ENCODE data around the gene GZF1.
"Not testable (repeated sequence)": the region's sequence is repeated elsewhere in the genome, so short reads cannot be mapped to it uniquely, and the experiment has no call there.

Gene GZF1

DNA sequence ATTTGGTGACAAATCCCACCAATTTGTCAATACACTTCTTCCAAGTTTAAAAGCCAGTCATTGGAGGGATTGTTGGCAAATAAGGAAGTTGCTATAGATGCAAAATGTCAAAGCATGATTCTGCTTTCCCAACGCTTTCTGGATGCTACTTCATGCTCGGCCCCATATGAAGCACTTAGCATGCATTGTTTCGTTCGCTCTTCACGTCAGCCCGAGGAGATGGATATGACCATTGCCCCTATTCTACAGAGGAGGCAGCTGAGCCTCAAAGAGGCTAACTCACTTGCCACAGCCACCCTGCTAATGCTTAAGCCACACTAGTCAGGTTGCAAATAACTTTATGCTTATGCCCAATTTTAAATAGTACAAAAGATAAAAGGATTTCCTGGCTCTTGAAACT is 14.2 kb upstream of the GZF1 start:
- no peak for DNase-seq

- not testable (repeated sequence) for DNase-seq
Measured at GRCh38 chr20:23348510-23348909, 13.5 kb upstream of the GZF1 start.

DNA sequence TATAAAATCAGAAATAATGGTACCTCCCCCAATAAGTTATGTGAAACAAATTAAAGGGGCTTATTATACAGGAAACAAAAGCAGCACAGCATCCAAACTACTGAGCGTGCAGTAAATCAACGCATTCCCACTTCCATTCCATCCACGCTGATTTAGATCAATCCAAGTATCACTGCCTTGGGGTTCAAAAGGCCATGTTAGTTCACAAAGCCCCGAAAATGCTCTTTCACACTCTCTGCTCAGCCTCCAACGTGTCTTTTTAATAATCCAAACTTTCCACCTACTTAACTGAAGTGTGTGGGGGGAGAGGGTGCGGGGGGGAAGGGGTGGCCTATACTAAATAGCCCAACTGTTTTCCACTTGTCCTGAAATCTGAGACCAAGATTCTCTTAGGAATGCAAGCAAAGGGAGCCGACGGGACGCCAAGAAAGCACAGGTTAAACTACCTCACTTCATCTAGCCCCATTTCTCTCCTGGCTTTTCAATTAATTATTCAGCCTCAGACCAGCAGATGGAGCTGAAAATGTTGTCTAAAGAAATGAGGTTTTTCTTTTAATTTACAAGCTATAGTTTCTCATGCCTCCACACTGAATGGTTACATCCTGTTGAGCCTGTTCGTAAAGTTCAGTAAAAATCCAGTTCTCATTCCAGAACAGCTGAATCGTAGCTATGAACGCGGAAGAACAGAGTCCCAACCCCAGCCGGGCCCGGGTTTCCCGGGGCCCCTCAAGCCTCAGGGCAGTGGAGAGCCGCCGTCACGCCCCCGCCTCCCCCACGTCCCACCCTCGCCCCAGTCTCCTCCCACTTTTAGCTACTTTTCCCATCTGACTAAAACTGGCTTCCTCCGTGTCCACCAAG is 12.4 kb upstream of the GZF1 start:
- DNase-seq = peak; percentile 88

DNA sequence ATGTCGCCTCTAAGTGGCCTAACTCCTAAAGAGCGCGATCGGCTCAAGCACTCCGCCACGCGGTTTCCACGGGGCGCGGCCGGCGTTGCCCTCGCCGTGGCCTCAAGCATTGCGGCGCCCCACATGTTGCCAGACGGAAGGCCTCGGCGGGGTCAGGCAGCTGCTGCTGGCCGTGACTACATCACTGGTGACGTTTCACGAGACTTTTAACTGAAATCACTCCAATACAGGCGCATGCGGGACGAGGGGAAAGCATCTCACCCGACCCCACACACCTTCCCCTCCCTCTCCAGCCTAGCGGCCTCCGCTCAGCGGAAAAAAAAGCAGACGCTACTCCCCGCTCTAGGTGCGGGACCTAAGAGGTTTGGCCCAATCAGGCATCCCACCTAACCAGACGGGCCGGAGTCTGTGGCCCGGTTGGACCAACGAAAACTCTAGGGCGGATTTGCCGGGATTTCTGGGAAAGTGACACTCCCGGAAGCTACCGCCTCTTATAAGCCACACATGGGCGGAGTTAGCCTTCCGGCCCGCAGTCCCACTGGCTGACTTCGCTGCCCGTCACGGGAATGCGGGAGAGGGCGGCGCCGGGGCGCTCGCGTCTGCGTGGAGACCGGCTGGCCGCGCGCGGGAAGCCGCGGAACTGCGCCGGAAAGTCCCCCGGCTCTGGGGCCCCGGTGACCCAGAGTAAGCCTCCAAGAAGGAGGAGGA is 11.6 kb upstream of the GZF1 start, which contains the start of gene NXT1:
Gene NXT1, plus strand, starts transcription at position 596 of the 708 bp plus-strand sequence. CDS start 3,251 bp downstream, outside the sequence.
- DNase-seq = peak; percentile 98

DNA sequence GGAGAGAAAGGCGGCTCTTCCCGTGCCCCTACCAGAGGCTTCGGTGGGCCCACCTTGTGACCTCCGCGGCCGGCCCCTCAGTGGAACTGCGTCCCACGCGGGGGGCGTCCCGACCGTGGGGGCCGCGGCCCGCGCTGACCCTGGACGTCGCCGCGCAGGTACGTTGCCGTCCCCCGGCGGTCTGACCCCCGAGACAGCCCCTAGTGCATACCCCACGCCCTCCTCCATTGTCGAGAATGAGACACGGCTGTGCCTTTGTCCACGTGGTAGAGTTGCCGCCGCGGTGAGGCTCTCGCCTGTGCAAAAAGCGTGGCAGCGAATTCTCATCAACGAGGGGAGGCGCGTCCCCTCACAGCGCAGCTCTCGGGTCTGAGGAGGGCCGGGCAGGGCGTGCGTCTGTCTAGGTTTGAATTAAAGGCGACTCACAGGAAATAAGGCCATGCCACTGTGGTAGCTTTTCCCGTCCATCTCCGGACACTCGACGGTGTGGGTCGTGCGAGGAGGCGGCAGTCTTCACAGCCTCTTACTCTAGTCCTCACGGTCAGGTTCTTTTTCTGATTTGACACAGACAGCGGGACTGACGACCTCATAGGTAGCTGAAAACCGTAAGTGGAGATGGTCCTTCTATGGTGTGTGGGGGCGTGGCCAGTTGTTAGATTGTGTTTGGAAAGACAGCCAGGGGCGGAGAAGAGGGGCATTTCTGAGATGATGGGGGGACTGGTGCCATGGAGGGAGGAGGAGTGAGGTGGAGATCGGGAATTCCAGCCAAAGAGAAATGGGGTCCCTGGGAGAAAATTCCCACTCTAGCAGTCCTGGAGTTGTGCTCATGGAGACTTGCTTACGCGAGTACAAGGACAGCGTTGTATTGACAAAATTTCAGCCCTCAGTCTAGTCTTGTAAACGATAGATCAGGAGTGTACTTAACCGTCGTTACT is 10.8 kb upstream of the GZF1 start:
- peak; percentile 82 for DNase-seq

DNA sequence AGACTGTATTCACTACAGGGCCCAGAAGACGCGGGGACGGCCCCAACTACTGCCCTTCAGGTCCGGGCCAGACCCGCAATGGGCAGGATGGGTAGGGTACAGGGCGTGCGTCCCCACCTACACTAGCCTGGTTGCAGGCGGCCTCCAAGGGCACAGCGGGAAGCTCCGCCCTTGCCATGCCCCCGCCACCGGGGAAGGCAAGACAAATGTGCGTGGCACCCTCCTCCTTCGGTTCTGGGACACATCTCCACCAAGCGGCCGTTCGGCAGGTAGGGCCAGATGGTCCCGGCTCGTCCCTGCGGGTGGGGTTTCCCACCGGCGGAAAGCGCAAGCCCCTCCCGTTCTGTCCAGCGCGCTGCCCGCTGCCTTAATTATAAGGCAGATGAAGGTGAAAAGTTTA is 5.8 kb upstream of the GZF1 start:
- no peak for DNase-seq

GRCh38 chr20:23357767-23358562 is 4.0 kb upstream of the GZF1 start:
- peak; percentile 100 for DNase-seq

GRCh38 chr20:23358563-23358906 is 3.4 kb upstream of the GZF1 start:
- no peak for DNase-seq

DNA sequence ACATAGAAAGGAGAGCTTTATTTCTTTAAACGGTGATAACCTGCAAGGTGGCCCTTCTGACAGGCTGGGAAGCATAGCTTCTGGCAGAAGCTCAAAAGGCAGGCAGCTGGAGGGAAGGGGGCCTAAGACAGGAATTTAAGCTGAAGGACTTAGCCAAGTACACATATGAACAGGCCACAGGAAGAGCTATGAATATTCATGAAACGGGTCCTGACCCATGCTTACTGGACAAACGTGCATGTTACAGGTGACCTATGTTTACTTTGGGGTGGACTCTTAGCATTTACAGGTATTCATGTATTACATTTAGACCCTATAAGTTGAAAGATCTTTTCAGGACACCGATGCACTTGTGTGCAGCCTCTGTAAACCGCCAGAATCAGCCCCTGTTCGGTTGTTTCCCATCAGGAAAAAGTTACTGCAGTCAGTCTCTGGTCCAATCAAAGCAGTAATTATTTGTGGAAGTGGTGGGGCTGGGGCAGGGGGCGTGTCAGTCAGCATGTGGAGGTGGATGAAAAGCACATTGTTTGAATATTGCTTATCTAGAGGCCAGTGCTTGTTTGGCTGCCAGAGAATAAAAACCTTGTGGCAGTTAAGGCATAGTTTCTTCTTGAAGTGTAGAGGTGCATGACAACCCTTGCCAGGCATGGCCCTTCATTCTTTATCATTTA is 2.9 kb upstream of the GZF1 start:
- no peak for DNase-seq

DNA sequence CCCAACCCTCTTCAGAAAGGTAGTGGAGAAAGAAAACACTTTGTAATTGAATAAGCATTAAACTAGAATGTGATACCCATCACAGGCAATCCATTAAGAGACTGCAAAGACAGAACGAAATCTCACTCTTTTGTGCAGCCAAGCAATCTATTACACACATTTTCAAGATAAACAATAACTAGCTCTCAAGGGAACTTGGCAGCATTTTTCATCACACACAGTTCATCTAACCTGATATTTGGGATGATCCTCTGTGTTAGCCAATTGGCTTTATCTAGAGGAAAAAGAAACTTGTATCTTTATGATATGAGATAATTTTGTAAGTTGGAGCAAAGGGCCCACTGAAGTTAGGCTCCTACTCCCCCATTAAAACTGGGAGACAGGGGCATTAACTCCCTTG is 1.5 kb upstream of the GZF1 start:
- DNase-seq = no peak

DNA sequence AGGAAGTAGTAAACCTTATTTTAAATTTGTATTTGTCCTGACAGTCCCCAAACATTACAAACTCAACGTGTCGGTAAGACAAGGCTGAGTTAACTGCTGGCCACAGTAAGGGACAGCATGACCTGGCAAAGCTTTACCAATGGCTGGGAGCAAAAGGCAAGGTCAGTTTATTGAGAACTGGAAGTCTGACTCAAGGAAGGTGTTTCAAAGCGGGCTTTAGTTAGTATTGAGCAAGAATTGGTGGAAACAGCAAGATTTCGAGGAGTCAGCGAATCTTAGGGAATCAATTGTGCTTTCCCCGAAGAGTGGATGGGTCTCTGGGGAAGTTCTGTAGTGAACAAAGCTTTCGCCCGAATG is 885 bp upstream of the GZF1 start:
- no peak for DNase-seq

DNA sequence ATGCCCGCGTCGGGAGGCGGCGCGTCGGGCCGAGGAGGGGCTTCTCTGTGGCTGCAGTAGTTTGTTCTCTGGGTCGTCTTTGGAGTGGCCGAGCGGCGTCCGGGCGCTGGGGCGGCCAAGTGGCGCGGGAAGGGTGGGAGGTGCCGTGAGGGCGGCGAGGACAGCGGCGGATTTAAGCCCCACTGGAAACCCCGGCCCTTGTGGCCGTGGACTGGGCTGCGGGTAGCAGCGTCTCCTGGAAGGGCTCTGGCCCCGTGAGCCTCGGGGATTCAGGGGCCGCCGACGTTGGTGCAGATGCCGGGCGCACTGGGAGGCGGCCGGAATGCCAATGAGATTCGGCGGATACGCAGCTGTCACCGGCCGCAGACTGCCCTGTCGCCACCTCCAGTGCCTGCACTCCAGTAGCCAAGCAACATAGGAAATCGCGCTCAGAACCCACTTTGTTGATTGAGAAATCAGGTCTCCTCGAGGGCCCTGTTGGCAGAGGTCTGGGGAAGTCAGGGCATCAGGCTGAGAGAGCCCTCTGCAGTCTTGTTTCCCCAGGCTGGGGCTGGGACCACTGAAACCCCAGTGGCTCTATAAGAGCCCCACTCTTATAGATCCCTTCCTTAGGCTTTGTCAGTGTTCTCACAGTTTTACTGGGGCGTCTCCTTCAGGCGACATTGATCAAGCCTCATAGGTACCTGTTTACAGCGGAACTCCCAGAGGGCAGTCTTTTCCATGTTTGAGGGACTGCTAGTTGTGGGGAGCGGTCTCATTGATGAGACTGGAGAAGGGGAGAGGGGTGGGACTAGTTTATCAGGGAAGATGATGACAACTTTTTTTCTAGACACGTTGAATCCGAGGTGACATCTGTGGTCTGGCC is 642 bp downstream of the GZF1 start:
- peak; percentile 48 for DNase-seq

GRCh38 chr20:23363257-23363649 is 1.3 kb downstream of the GZF1 start:
- no peak for DNase-seq

GRCh38 chr20:23365390-23366165 is 3.6 kb downstream of the GZF1 start:
- DNase-seq = no peak

DNA sequence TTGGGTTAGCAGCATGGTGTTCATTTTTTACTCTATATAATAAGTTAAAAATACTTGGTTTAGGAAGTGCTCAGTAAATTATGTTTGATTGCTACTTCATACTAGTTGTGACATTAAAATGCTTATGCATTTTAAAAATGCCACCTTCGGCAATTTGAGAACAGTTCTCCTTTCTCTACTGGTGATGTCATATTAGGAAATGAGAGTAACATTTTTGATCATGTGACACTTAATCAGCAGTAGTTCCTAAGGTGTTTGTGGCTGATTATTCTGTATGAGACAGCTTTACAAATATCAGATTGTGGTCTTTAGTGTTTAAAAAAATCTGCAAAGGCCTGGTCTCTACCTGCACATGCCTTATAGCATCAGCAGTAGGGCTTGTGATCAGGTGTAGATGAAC is 4.4 kb downstream of the GZF1 start:
- peak; percentile 50 for DNase-seq

- DNase-seq = no peak
Measured at GRCh38 chr20:23367770-23368169, 5.8 kb downstream of the GZF1 start.

- DNase-seq = no peak
Measured at GRCh38 chr20:23368316-23369071, 6.5 kb downstream of the GZF1 start.

- DNase-seq = no peak
Measured at GRCh38 chr20:23369072-23369823, 7.3 kb downstream of the GZF1 start.

Data from CD4-positive, alpha-beta T cell treated with Interleukin-17A for 1 hour (primary cell).